RWPE1 (cell line): ENCODE measurements around the gene TEAD3.
A peak's percentile ranks its signal among the peaks of the same experiment; 100 is the strongest.

Experiments
- CTCF ChIA-PET: fragments of 350-600 bp; sonication (Branson Sonifier 250); formaldehyde crosslinking; extraction: SDS; loops from one replicate; lab custom pipeline; 2021; lab: Yijun Ruan, JAX
- POLR2A ChIA-PET: fragments of 400-600 bp; formaldehyde crosslinking; extraction: SDS; loops from one replicate; lab custom pipeline; 2020; ENCODE audit warnings: antibody characterized with exemption; ENCODE audit not compliant: low non-redundant PET; lab: Yijun Ruan, JAX
- DNase-seq: peaks from one replicate; pipeline ENCODE4 v3.0.0; 2012; ENCODE audit warnings: low spot score
- H3K27ac ChIP-seq: fragments of 450-650 bp; 2 replicates; pipeline ENCODE4 v1.5.1; 2017
- CTCF ChIP-seq: fragments of 450-650 bp; conservative IDR thresholded peaks from 2 replicates; pipeline ENCODE4 v1.5.1; 2017; ENCODE audit warnings: low read depth, mild to moderate bottlenecking

The TEAD3 gene

GRCh38 chr6:35534407-35535170 lies 37.7 kb upstream of the TEAD3 start:
- DNase-seq: no peak
- no peak overlapping the region for H3K27ac ChIP-seq
- TF ChIP-seq CTCF: no peak
- CTCF ChIA-PET: interaction anchor here (1.5 kb wide), 1 partner anchor 18 kb away, joined by 3 read pairs; no protein-coding TSS in a partner anchor
- POLR2A ChIA-PET: no interaction called here

- DNase-seq: no peak
- POLR2A ChIA-PET: no interaction called here
Measured at GRCh38 chr6:35533981-35534380, 37.1 kb upstream of the TEAD3 start.

DNA sequence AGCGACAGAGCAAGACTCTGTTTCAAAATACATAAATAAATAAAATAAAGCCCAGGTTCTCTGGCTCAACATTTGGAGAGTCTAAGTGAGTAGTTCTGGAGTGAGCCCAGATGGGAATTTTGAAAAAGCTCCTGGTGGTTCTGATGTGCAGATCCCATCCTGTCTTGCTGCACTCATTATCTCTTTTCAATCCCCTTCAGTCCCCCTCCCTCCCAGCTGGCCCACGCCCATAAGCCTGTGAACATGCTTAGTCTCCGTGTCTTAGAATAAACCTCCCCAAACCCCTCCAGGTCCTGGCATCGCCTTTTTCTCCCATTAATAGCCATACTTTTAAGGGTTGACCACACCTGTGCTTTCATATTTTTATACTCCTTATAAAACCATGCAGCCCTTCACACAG lies 35.2 kb upstream of the TEAD3 start:
- H3K27ac ChIP-seq: no peak overlapping the region
- ChIA-PET CTCF (no interaction called here), POLR2A (no interaction called here)
- no peak for DNase-seq
- TF ChIP-seq CTCF: no peak

More at GRCh38 chr6:35533981-35534380, 37.1 kb upstream of the TEAD3 start:
- no peak overlapping the region for H3K27ac ChIP-seq
- no peak for TF ChIP-seq CTCF
- CTCF ChIA-PET: no interaction called here

- ChIA-PET POLR2A (no interaction called here), CTCF (interaction anchor here (0.6 to 3.7 kb wide), 2 partner anchors 212 to 244 kb away, joined by 3 to 25 read pairs; partner anchors contain the start of gene ARMC12)
- no peak for TF ChIP-seq CTCF
- no peak overlapping the region for H3K27ac ChIP-seq
- no peak for DNase-seq
Measured at GRCh38 chr6:35524380-35525020, 27.6 kb upstream of the TEAD3 start.

DNA sequence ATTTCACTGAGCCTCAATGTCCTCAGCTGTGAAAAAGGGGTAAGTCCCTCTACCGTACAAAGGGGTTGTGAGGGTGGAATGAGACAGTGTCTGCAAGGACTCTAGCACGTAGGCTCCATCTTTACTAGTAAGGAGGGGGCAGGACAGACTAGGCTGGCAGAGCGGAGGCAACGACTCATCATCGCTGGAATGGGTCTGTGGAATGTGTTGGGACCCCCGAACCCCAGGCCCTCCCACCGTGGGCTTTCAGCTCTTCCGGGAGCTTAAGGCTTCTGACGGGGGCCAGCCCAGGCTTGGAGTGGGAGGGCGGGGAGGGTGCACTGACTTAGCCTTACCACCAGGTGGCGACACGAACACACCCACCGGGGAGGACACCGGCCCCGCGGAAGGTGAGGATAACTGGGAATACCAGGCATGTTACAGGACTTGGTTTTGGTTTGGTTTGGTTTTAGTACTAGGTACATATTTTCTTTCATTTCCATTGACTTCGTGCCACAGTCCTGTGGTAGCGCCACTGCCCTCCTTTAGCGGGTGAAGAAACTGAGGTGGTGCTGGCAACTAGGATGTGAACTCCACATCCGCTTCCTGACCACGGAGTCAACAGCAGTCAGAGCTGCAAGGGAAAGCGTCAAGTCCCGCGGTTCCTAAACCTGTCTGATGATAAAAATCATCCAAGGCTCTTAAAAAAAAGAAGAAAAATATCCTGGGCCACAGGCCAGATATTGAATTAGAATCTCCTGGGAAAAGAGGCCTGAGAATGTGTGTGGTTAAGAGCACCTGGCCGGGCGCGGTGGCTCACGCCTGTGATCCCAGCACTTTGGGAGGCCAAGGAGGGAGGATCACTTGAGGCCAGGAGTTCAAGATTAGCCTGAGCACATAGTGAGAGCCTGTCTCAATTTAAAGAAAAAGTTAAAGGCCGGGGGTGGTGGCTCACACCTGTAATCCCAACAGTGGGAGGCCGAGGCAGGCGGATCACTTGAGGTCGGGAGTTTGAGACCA lies 26.1 kb upstream of the TEAD3 start:
- ChIA-PET CTCF (interaction anchor here (0.6 to 3.7 kb wide), 11 partner anchors 14 to 226 kb away, joined by 3 to 25 read pairs (median 3); partner anchors contain the start of gene ARMC12), POLR2A (no interaction called here)
- TF ChIP-seq CTCF: peak; percentile 97
- DNase-seq: peak; percentile 87
- peak overlapping the region; percentile 40; the same call in 1 of the 2 replicates for H3K27ac ChIP-seq
